Muscle layer of colon (tissue), 2 donors: ENCODE measurements around the gene SORCS2.

Experiments used
- H3K27ac ChIP-seq: one replicate; pipeline ENCODE4 v1.7.0; 2013; ENCODE audit warnings: low read depth, mild to moderate bottlenecking, low read length, moderate library complexity
- H3K27me3 ChIP-seq, 2 donors: one replicate each; pipeline ENCODE4 v1.7.0; 2013; ENCODE audit warnings: low read length in 2 of 2, mild to moderate bottlenecking in 2 of 2; ENCODE audit not compliant: insufficient read depth in 2 of 2, control insufficient read depth in 1 of 2
- H3K36me3 ChIP-seq: one replicate; pipeline ENCODE4 v1.7.0; 2013; ENCODE audit warnings: mild to moderate bottlenecking, low read length; ENCODE audit not compliant: insufficient read depth
- H3K4me1 ChIP-seq: one replicate; pipeline ENCODE4 v1.7.0; 2013; ENCODE audit warnings: mild to moderate bottlenecking, low read length; ENCODE audit not compliant: insufficient read depth
- H3K4me3 ChIP-seq, 2 donors: one replicate each; pipeline ENCODE4 v1.7.0; 2013; ENCODE audit warnings: low read length in 2 of 2, low read depth in 1 of 2, mild to moderate bottlenecking in 1 of 2, moderate library complexity in 1 of 2
- H3K9ac ChIP-seq: one replicate; pipeline ENCODE4 v1.7.0; 2013; ENCODE audit warnings: low read length
- H3K9me3 ChIP-seq: one replicate; pipeline ENCODE4 v1.7.0; 2013; ENCODE audit warnings: mild to moderate bottlenecking, low read length
- donor health status: abdominal sarcoma.
- donor health status: Adenocarcinoma of cecum.

Gene SORCS2

DNA sequence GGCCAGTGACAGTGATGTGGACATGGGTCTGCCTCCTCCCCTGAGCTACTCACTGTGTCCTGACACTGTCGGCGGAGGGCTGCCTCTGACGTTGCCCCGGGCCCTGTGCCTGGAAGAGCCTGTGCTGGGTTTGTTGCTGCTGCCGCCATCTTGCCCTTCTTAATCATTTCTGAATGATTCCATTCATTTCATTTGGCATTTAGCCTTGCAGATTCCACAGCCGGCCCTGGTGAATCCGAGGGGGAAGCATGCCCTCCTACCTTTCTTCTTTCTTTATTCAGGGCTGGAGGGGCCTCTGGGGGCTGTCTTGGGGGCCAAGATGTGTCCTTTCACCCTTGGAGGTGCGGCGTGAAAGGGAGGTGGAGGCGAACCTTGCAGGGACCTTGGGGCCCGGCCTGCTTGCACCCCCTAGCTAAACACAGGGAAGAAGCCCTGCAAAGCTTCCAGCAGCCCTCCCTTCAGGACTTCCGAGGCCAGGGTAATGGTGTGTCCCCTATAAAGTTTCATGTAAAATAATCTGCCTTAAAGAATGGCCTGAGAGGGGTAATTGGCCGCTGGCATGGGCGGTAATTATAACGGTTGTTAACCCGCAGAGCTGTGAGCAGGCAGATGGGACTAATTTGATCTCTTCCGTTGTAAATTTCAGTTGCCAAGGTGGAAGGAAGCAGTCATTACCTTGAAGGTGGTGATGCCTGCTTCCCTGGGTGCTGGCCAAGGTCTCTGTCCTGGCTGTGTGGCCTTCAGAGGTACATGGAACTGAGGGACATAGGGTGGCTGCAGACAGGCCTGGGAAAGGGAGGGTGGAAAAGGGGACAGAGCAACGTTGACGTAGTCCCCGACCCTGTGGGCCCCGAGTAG, 150.1 kb downstream of the SORCS2 start:
- no peak overlapping the region for H3K4me3 ChIP-seq
- H3K9ac ChIP-seq: no peak overlapping the region
- no peaks in the 10 kb centered on the region for H3K4me1 ChIP-seq
- H3K27ac ChIP-seq: no peak overlapping the region
- H3K27me3 ChIP-seq: no peaks in the 10 kb centered on the region
- no peaks in the 10 kb centered on the region for H3K9me3 ChIP-seq
- H3K36me3 ChIP-seq: no peaks in the 10 kb centered on the region

DNA sequence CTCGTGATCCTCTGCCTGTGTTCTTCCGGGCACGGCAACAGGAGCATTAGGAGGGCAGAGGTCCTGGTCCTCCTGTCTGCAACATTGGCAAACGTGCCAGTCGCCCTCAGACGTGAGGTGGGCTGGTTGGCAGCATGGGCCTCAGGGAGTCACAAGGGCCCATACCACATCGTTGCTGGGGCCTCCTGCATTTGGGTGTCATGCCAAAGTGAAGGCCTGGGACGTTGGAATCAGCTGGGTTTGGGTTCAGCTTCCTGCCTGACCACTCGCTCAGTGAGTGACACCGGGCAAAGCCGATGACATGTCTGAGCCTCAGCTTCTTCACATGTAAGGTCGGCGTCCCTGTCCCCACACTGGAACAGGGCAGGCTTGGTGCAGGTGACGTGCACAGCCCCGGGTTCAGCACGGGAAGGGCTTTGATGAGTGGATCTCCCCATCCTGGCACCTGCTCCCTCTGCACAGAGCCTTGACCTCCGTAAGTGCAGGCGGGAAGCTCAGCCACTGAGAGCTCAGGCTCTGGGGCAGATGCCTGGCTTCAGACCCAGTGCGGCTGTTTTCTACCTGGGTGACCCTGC, 150.8 kb downstream of the SORCS2 start:
- Histone ChIP-seq H3K9me3 (no peaks in the 10 kb centered on the region), H3K4me3 (no peak overlapping the region), H3K27me3 (no peaks in the 10 kb centered on the region), H3K36me3 (no peaks in the 10 kb centered on the region), H3K27ac (no peak overlapping the region), H3K4me1 (no peaks in the 10 kb centered on the region), H3K9ac (no peak overlapping the region)

DNA sequence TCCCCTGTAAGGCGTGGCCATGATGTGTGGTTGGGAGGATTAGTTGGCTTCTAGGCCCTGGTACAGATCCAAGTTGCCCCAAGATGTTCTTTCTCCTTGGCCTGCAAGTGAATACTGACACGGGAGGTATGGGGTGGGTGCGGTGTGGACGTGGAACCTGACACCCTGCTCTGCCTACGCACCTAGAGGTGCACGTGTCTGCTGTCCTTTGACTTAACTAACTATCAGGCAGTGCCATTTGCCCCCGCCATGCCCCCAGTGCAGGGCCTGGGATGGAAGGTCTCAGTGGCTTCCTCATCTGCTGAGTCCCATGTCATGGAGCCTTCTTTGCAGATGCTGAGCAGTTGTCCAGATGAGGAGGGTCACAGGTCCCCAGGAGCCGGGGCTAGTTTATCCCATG, 151.6 kb downstream of the SORCS2 start:
- Histone ChIP-seq H3K27ac (no peak overlapping the region), H3K9ac (no peak overlapping the region), H3K9me3 (no peaks in the 10 kb centered on the region), H3K4me1 (no peaks in the 10 kb centered on the region), H3K27me3 (no peaks in the 10 kb centered on the region), H3K4me3 (no peak overlapping the region), H3K36me3 (no peaks in the 10 kb centered on the region)

DNA sequence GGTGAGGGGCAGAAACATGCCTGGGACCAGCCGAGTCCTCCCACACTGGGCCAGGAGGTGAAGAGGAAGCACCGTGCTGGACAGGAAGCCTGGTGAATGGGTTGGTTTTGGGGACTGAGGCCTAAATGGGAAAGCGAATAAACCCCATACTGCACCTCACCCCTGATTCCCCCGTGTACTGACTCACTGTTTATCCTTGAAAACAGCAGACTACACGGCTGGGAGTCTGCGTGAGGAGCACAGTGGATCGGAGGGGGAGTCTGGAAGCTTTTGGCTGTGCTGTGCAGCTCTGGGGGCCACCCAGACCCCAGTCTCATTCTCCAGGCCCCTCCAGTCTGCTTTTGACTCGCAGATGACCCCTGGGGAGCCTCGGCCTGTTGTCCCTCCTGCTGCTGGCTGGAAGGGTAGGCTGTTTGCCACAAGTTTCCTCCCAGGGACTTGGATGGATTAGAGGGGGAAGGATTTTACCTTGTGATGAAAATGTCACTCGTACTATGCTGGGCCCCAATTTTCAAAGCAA, 152.4 kb downstream of the SORCS2 start:
- Histone ChIP-seq H3K27ac (no peak overlapping the region), H3K9ac (no peak overlapping the region), H3K4me1 (no peaks in the 10 kb centered on the region), H3K36me3 (no peaks in the 10 kb centered on the region), H3K4me3 (no peak overlapping the region), H3K9me3 (no peaks in the 10 kb centered on the region), H3K27me3 (no peaks in the 10 kb centered on the region)

DNA sequence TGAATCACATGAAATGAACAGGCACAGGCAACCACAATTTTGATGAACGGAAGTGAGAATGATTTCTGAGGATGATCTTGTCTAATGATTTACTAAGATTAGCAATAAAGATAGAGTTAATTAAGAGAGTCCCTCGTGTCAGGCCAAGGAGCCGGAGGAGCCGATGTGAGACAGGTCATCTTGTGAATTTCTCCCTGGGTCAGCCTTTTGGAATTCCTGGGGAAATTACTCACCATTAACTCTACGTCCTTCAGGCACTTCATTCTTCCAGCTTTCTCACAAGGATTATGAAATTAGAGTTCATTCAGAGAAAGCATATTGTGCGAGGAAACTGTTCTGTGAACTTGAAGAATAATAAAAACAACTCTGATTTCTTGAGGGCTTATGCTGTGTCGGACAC, 155.6 kb downstream of the SORCS2 start:
- Histone ChIP-seq H3K9me3 (no peaks in the 10 kb centered on the region), H3K27ac (no peak overlapping the region), H3K4me1 (no peaks in the 10 kb centered on the region), H3K27me3 (no peaks in the 10 kb centered on the region), H3K36me3 (no peaks in the 10 kb centered on the region), H3K9ac (no peak overlapping the region), H3K4me3 (no peak overlapping the region)

DNA sequence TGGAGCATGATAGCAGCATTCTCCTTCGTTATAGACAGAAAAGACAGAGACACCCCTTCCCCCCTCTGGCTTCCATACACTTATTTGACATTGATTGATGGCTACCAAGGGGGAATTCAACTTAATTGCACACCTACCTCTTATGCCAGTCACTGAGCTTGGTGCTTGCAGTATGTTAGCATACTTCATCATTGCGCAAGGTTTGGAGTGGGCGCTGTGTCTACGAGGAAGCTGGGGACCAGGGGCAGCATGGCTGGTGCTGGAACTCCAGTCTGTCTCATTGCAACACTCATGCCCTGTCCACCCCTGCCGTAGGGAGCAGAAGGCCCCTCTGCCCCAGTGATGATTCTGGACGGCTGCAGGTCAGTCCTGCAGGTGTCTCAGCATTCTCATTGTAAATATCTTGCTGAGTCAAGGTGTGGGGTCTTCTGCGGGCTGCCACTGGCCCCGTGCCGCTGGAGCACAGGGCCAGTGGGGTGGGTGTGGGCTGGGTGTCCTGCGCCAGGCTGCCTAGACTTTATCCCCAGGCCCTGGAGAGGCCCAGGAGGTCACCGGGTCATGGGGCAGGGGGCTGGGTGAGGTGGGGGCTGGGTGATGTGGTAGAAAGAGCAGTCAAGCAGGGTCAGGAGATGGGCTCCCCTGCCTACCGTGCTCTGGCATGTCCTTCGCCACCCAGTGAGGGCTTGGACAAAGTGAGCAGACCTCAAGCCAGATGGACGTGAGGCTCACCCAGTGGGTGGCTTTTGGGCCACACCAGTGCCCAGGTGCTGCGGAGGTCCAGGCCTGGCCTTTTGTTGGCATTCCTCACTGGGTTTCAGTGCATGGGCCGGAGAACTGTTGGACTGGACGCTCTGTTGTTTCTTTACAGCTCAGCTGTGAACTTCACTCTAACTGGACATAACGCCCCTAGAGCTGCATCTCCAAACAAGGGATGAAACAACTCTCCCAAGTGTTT, 156.9 kb downstream of the SORCS2 start:
- no peaks in the 10 kb centered on the region for H3K27me3 ChIP-seq
- no peak overlapping the region for H3K27ac ChIP-seq
- H3K4me1 ChIP-seq: no peaks in the 10 kb centered on the region
- no peaks in the 10 kb centered on the region for H3K9me3 ChIP-seq
- no peak overlapping the region for H3K4me3 ChIP-seq
- H3K36me3 ChIP-seq: no peaks in the 10 kb centered on the region
- no peak overlapping the region for H3K9ac ChIP-seq

DNA sequence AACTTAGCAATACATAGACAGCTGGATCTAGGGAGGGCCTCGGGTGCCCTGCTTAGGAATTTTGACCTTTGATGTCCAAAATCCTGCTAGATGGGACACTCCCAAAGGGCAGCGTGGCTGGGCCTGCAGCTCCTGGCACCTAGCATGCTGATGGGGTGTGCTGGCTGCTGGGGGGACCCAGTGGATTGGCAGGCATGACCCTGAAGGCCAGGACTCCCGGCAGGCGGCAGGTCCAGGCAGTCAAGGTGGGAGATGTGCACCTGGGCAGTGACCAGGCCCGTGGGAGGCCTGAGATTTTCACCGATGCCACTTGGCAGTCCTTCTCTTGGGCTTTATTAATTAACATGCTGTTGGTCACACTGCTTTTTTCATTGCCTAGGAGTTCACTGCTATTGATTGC, 158.1 kb downstream of the SORCS2 start:
- H3K9ac ChIP-seq: no peak overlapping the region
- no peaks in the 10 kb centered on the region for H3K36me3 ChIP-seq
- H3K9me3 ChIP-seq: no peaks in the 10 kb centered on the region
- no peak overlapping the region for H3K4me3 ChIP-seq
- no peaks in the 10 kb centered on the region for H3K4me1 ChIP-seq
- no peaks in the 10 kb centered on the region for H3K27me3 ChIP-seq
- H3K27ac ChIP-seq: no peak overlapping the region

DNA sequence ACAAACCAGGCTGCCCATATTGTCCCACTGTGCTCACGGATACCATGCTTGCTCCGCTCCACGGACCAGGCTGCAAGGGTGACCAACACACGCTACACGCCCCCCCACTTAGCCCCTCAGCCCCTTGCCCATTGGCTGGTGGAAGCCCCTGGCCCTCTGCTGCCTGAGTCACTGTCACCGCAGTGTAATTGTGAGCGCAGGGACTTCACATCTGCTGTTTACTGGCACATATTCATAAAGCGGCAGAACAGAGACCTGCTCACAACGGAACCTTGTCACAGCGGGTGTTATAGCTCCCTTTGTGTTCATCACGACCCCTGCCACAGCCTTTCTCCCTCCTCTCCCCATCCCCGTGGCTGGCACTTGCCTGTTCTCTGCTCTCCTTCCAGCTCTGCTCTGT, 158.7 kb downstream of the SORCS2 start:
- no peaks in the 10 kb centered on the region for H3K36me3 ChIP-seq
- no peak overlapping the region for H3K4me3 ChIP-seq
- H3K4me1 ChIP-seq: no peaks in the 10 kb centered on the region
- no peaks in the 10 kb centered on the region for H3K9me3 ChIP-seq
- no peaks in the 10 kb centered on the region for H3K27me3 ChIP-seq
- no peak overlapping the region for H3K27ac ChIP-seq
- no peak overlapping the region for H3K9ac ChIP-seq

DNA sequence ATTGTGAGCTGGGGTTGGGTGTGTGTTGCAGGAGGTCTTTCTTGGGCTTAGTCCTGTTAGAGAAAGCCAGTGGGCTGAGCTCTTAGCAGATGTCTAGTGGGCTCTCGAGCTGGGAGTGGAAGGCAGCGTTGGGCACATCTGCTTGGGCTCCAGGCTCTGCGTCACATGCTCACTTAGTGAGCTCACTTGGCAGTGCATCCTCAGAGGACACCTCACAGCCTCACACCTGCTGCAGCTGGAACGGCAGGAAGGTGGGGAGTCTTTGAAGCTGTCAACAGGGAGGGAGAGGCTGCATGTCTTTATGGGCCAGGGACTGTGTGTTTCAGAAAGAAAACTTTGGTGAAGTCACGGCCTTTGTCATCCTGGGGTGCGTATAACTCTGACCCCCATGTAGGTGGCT, 160.1 kb downstream of the SORCS2 start:
- Histone ChIP-seq H3K27ac (no peak overlapping the region), H3K9me3 (no peaks in the 10 kb centered on the region), H3K4me1 (no peaks in the 10 kb centered on the region), H3K36me3 (no peaks in the 10 kb centered on the region), H3K4me3 (no peak overlapping the region), H3K27me3 (no peaks in the 10 kb centered on the region), H3K9ac (no peak overlapping the region)

DNA sequence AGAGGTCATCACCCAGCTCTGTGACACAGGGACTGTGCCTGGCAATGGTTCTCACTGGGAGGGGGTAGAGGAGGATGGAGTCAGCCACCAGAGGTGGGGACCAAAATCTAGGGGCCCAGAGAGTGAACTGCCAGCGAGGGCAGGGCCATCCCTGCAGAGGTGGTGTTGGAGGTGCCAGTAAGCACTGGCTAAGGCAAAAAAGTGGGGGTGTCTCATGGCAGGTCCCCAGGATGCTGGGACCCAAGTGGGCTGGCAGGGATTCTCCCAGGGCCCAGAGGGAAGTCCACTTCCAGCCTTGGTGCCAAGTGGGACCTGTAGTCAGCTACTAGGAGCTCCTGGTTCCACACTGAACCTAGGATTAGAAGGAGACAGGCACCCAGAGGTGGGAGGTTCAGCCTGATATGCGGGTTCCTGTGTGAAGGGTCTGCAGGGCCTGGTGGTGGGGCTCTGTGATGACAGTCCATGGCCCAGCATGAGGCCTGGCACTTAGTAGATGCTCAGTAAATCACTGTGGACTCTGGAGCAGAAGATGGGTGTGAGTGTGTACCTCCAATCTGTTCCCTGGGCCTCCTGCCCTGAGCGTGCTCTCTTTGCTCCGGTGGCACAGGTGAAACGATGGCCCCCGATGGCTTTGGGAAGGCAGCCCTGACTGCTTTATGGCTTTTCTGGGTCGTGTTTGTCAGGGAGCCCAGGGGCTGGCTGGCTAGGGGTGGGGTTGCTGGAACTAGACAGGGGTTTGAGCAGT, 160.9 kb downstream of the SORCS2 start:
- no peaks in the 10 kb centered on the region for H3K36me3 ChIP-seq
- H3K27me3 ChIP-seq: no peaks in the 10 kb centered on the region
- peaks cover 4% of the 10 kb centered on the region for H3K4me1 ChIP-seq
- H3K9me3 ChIP-seq: no peaks in the 10 kb centered on the region
- no peak overlapping the region for H3K27ac ChIP-seq
- H3K4me3 ChIP-seq: no peak overlapping the region
- H3K9ac ChIP-seq: no peak overlapping the region
